Activated CD4-positive, alpha-beta T cell treated with anti-CD3 and anti-CD28 coated beads, Interleukin-2, amount 10 ng/mL, durations not matched to agents 7 days and 5 days (primary cell): ENCODE results near the gene RNASE12. TPM values are rescaled to one million over a fixed set of nuclear protein-coding genes. Genes with fewer than 3 reads are reported as not detected.
"Not testable (repeated sequence)": the region's sequence is repeated elsewhere in the genome, so short reads cannot be mapped to it uniquely, and the experiment has no call there.

ENCODE experiments used
- CTCF ChIA-PET: fragments of 350-600 bp; sonication (Branson Sonifier 250); formaldehyde crosslinking; loops from one replicate; lab custom pipeline; 2021; ENCODE audit warnings: antibody characterized with exemption; lab: Charles Lee
- POLR2A ChIA-PET: fragments of 350-600 bp; sonication (Branson Sonifier 250); formaldehyde crosslinking; loops from one replicate; lab custom pipeline; 2021; ENCODE audit warnings: antibody characterized with exemption; lab: Charles Lee
- DNase-seq: peaks from one replicate; pipeline ENCODE4 v3.0.0-alpha.2; 2020
- H3K27ac Mint-ChIP-seq: one replicate; pipeline ENCODE4 v1.8.0; 2021; ENCODE audit warnings: mild to moderate bottlenecking, moderate library complexity, mixed read lengths
- H3K27me3 Mint-ChIP-seq: one replicate; pipeline ENCODE4 v1.8.0; 2021; ENCODE audit warnings: mixed read lengths
- H3K36me3 Mint-ChIP-seq: one replicate; pipeline ENCODE4 v1.8.0; 2021; ENCODE audit warnings: low read depth, mixed read lengths
- H3K4me1 Mint-ChIP-seq: one replicate; pipeline ENCODE4 v1.8.0; 2021; ENCODE audit warnings: mixed read lengths
- H3K4me3 Mint-ChIP-seq: one replicate; pipeline ENCODE4 v1.8.0; 2021; ENCODE audit warnings: mild to moderate bottlenecking, moderate library complexity, mixed read lengths
- H3K9me3 Mint-ChIP-seq: one replicate; pipeline ENCODE4 v1.8.0; 2021; ENCODE audit warnings: mixed read lengths
- total RNA-seq, 2 experiments: library from RNA; stranded (reverse); gene quantifications; one replicate each; pipeline ENCODE4 v1.2.3, GENCODE V29; 2021

Gene RNASE12
- total RNA-seq, 2 experiments from 2014 or later, result not detected

DNA sequence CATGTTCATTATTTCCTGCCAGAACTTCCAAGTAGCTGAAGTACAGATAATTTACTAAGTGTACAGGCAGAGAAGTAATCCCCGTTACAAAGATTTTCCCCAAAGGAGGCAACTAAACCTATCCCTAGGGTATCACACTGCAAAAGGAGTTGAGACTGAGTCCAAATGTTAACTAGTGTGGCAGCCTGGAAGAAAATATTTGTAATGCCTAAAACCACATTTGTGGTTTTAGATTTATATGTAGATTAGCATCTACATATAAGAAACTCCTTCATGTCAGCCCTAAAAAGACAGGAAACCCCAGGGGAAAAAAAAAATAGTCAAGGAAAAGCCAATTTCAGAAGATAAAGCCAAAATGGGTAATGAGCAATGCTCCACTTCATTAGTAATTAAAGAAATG is 1.4 kb upstream of the RNASE12 start:
- Mint-ChIP-seq H3K27ac (no peak overlapping the region), H3K4me1 (peaks cover 2% of the 10 kb centered on the region), H3K36me3 (no peaks in the 10 kb centered on the region), H3K4me3 (no peak overlapping the region), H3K9me3 (no peaks in the 10 kb centered on the region), H3K27me3 (peaks cover 7% of the 10 kb centered on the region)
- ChIA-PET CTCF (no interaction called here), POLR2A (no interaction called here)
- DNase-seq, result no peak

DNA sequence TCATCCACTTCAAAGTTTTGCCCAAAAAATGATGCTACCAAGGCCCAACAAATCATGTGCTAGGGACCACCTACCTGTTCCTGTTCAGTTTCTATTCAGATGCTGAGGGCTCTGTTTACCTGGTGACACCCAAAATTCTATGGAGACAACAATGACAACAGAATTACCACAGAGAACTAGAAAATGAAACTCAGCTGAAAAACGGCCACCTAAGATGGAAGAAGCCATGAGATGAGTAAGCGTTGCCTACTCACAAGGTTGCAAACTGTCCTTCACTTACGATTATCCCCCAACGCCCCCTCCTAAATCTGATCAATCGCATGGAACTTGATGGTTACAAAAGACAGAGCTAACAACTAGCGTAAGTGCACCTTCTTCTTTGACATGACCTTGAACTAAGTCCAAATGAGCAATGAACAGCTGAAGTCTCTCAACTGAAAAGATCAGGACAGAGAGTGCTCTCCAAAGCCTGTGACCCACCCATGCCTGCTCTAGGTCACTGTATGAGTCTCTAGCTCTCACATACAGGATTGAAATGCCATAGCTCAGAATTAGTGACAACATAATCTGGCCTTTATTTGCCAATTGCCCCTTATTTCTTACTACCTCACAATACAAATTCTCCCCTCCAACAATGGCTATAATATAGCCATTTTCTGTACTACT is 3.6 kb downstream of the RNASE12 start, which contains the start of gene RNASE11:
RNASE11 (minus strand) TSS at position 513 of the 666 bp plus-strand sequence.
- ChIA-PET CTCF (interaction anchor here (0.7 to 1.3 kb wide), 2 partner anchors 22 to 56 kb away, joined by 3 read pairs; no protein-coding TSS in a partner anchor), POLR2A (no interaction called here)
- no peak within 1 kb of the TSS for H3K27ac Mint-ChIP-seq
- no peak within 1 kb of the TSS for H3K4me3 Mint-ChIP-seq
- DNase-seq, result no peak
- H3K36me3 Mint-ChIP-seq, result no peaks in the 10 kb centered on the region
- H3K9me3 Mint-ChIP-seq, result no peaks in the 10 kb centered on the region
- peaks cover 8% of the 10 kb centered on the region for H3K4me1 Mint-ChIP-seq
- H3K27me3 Mint-ChIP-seq, result peaks cover 15% of the 10 kb centered on the region

DNA sequence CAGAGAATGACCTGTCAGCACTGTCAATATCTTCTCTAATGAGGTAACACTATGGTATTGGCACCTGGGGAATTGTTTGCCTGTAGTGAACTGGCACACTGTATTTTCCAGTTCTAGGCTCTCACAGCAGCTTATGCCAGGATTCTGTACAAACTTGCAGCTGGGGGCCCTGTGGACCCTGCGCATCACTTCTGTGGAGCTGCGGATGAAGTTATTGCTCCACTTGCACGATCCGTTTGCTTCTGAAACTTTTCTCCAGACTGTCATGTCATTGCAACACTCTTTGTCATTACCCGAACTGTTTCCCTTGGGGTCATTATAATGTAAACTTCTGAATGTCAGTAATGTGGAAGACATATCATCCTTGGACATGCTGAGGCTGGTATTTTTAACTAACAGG is 7.3 kb downstream of the RNASE12 start:
- Mint-ChIP-seq H3K27me3 (peaks cover 8% of the 10 kb centered on the region), H3K4me3 (no peak overlapping the region), H3K4me1 (peaks cover 8% of the 10 kb centered on the region), H3K9me3 (no peaks in the 10 kb centered on the region), H3K36me3 (no peaks in the 10 kb centered on the region), H3K27ac (no peak overlapping the region)
- ChIA-PET POLR2A (no interaction called here), CTCF (no interaction called here)
- no peak for DNase-seq

DNA sequence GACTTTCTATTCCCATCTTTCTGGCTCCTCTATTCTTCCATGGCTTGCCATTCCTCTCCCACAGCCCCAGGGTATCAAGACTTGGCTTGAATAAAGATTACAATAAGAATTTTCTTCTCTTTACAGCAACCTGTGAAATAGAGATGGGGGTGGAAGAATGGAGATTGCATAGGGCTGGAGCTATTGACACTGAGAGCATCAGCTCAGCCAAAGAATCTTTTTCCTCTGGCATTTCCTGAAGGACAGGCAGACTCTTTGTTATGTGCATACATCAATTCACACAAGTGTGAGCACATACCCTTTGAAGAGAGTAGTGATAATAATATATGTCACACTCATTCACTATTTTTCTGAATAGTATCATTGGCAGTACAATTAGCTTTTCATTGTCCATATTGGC is 8.0 kb downstream of the RNASE12 start:
- no peaks in the 10 kb centered on the region for H3K9me3 Mint-ChIP-seq
- H3K4me1 Mint-ChIP-seq, result peaks cover 8% of the 10 kb centered on the region
- no peak for DNase-seq
- H3K4me3 Mint-ChIP-seq, result no peak overlapping the region
- ChIA-PET POLR2A (no interaction called here), CTCF (no interaction called here)
- peaks cover 8% of the 10 kb centered on the region for H3K27me3 Mint-ChIP-seq
- no peaks in the 10 kb centered on the region for H3K36me3 Mint-ChIP-seq
- H3K27ac Mint-ChIP-seq, result no peak overlapping the region

DNA sequence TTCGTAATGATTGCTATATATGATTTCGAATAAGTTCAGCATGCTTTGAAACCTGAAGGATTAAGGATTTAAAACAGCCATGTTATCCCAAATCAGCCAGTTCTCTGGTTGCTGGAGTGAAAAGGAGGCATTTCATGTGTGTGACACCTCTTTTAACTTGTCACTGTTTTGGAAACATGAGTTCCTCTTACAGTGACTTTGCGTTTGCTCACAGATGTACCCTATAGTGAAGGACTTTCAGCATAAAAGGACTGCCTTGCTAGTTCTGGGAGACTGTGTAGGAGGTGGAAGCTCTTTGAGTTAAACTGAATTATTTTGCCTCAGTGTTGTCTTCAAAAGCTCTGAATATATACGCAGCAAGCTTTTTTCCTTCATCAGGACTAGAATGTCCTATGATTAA is 10.9 kb downstream of the RNASE12 start:
- H3K27ac Mint-ChIP-seq, result no peak overlapping the region
- H3K9me3 Mint-ChIP-seq, result no peaks in the 10 kb centered on the region
- no peaks in the 10 kb centered on the region for H3K36me3 Mint-ChIP-seq
- no peak for DNase-seq
- no peak overlapping the region for H3K4me3 Mint-ChIP-seq
- ChIA-PET POLR2A (no interaction called here), CTCF (interaction anchor here (1.0 kb wide), 1 partner anchor 25 kb away, joined by 4 read pairs; no protein-coding TSS in a partner anchor)
- H3K27me3 Mint-ChIP-seq, result peaks cover 3% of the 10 kb centered on the region
- H3K4me1 Mint-ChIP-seq, result no peaks in the 10 kb centered on the region

DNA sequence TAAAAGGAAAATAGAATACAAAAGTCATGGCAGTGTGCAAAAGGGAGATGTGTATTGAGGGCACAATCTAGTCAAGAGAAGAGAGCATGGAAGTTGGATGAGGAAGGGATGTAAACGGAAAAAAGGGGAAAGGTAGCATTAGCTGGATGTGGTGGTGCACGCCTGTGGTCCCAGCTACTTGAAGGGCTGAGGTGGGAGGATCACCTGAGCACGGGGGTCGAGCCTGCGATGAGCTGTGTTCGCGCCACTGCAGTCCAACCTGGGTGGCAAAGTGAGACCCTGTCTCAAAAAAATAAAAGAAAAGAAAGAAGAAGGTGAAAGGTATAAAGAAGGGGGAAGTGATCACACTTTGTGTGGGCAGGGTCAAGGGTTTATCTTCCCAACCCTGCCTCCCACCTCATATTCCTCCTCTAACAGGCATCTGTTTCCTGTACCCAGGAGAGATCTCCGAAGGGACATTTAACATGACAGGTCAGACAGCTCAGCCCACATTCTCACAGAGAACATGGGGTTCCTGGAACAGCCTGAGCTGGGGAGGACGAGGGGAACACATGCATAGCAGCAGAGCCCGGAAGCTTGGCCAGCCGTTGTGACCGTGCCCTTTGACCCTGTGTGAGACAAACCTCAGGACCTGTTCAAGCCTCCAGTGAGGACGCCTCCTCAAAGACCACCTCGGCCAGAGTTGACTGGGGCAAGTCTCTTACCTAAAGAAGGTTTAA is 12.2 kb downstream of the RNASE12 start:
- Mint-ChIP-seq H3K4me1 (no peaks in the 10 kb centered on the region), H3K36me3 (no peaks in the 10 kb centered on the region), H3K27me3 (peaks cover 5% of the 10 kb centered on the region), H3K4me3 (no peak overlapping the region), H3K9me3 (peaks cover 4% of the 10 kb centered on the region), H3K27ac (no peak overlapping the region)
- POLR2A ChIA-PET, result no interaction called here
- CTCF ChIA-PET, result interaction anchor here (0.6 to 1.4 kb wide), 2 partner anchors 11 to 28 kb away, joined by 3 read pairs; no protein-coding TSS in a partner anchor
- no peak for DNase-seq

DNA sequence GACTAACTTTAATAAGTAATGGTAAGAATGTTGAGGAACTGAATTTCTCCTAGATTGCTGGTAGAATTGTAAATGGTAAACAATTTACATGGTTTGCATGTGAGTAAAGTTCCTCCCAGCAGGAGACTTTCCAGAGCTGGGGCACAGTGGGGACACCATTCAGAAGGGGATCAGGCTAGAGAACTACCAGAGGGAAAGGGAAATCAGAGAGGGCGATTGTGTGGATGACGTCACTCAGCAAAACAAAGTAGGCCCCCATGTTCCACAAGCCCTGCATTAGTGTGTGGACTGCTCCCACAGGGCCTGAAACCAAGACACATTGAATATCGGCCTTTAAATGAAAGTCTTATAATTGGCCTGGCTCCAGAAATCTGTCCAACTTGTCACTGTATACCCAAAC is 12.9 kb downstream of the RNASE12 start:
- peaks cover 4% of the 10 kb centered on the region for H3K9me3 Mint-ChIP-seq
- H3K4me1 Mint-ChIP-seq, result no peaks in the 10 kb centered on the region
- CTCF ChIA-PET, result interaction anchor here (0.6 to 1.4 kb wide), 2 partner anchors 11 to 28 kb away, joined by 3 read pairs; no protein-coding TSS in a partner anchor
- H3K4me3 Mint-ChIP-seq, result no peak overlapping the region
- POLR2A ChIA-PET, result no interaction called here
- H3K27ac Mint-ChIP-seq, result no peak overlapping the region
- no peak for DNase-seq
- H3K27me3 Mint-ChIP-seq, result peaks cover 5% of the 10 kb centered on the region
- H3K36me3 Mint-ChIP-seq, result no peaks in the 10 kb centered on the region

DNA sequence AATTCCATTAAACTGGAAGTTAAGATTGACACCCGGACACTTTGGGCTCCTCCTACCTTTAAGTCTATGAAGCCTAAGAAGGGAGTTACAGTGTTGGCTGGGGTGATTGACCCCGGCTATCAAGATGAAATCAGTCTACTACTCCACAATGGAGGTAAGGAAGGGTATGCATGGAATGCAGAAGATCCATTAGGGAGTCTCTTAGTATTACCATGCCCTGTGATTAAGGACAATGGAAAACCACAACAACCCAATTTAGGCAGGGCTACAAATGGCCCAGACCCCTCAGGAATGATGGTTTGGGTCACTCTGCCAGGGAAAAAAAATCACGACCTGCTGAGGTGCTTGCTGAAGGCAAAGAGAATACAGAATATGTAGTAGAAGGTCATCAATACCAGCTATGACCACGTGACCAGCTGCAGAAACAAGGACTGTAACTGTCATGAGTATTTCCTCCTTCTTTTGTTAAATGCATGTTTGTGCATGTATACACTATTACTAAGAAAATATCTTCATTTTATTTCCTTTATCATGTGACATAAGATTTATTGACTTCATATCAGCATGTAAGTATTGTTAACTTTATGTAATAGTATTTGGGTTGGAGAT is 18.7 kb downstream of the RNASE12 start:
- peaks cover 23% of the 10 kb centered on the region for H3K9me3 Mint-ChIP-seq
- POLR2A ChIA-PET, H3K36me3 Mint-ChIP-seq, H3K27me3 Mint-ChIP-seq, H3K4me3 Mint-ChIP-seq, H3K4me1 Mint-ChIP-seq, DNase-seq, H3K27ac Mint-ChIP-seq, CTCF ChIA-PET: not testable (repeated sequence)

DNA sequence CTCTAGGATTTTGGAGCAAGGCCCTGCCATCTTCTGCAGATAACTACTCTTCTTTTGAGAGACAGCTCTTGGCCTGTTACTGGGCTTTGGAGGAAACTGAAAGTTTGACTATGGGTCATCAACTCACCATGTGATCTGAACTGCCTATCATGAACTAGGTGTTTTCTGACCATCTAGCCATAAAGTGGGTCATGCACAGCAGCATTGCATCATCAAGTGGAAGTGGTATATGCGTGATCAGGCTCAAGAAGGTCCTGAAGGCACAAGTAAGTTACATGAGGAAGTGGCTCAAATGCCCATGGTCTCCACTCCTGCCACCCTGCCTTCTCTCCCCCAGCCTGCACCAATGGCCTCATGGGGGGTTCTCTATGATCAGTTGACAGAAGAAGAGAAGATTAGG is 20.5 kb downstream of the RNASE12 start:
- H3K27ac Mint-ChIP-seq, POLR2A ChIA-PET, H3K27me3 Mint-ChIP-seq, H3K4me3 Mint-ChIP-seq, H3K36me3 Mint-ChIP-seq, CTCF ChIA-PET, DNase-seq: not testable (repeated sequence)
- peaks cover 12% of the 10 kb centered on the region for H3K4me1 Mint-ChIP-seq
- H3K9me3 Mint-ChIP-seq, result peaks cover 23% of the 10 kb centered on the region

DNA sequence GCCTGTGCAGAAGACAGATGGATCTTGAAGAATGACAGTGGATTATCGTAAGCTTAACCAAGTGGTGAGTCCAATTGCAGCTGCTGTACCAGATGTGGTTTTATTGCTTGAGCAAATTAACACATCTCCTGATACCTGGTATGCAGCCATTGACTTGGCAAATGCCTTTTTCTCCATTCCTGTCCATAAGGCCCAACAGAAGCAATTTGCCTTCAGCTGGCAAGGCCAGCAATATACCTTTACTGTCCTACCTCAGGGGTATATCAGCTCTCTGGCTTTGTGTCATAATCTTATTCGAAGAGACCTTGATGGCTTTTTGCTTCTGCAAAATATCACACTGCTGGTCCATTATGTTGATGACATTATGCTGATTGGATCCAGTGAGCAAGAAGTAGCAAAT is 21.3 kb downstream of the RNASE12 start:
- H3K4me3 Mint-ChIP-seq, CTCF ChIA-PET, H3K27me3 Mint-ChIP-seq, H3K36me3 Mint-ChIP-seq, H3K27ac Mint-ChIP-seq, DNase-seq, POLR2A ChIA-PET: not testable (repeated sequence)
- Mint-ChIP-seq H3K4me1 (peaks cover 12% of the 10 kb centered on the region), H3K9me3 (peaks cover 22% of the 10 kb centered on the region)

DNA sequence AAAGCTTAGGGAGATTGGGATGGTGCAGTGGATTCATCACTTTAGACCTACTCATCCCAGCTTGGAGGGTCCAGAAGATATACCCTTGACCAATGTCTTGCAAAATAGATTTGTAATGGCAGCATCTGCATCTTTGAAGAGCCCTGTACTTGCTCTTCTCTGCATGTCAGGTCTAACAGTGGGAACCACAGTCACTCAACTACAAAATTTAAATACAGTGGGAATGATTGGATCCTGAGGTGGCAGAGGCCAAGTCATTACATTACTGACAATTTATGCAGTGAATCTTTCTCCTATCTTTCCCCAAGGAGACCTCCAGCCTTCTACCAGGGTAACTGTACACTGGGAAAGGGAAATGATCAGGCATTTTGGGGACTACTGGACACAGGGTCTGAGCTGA is 22.1 kb downstream of the RNASE12 start:
- Mint-ChIP-seq H3K27me3 (peaks cover 3% of the 10 kb centered on the region), H3K27ac (no peak overlapping the region), H3K4me1 (peaks cover 12% of the 10 kb centered on the region), H3K36me3 (peaks cover 4% of the 10 kb centered on the region), H3K9me3 (peaks cover 19% of the 10 kb centered on the region), H3K4me3 (no peak overlapping the region)
- no peak for DNase-seq
- ChIA-PET CTCF (interaction anchor here (1.4 kb wide), 1 partner anchor 11 kb away, joined by 4 read pairs; no protein-coding TSS in a partner anchor), POLR2A (no interaction called here)

DNA sequence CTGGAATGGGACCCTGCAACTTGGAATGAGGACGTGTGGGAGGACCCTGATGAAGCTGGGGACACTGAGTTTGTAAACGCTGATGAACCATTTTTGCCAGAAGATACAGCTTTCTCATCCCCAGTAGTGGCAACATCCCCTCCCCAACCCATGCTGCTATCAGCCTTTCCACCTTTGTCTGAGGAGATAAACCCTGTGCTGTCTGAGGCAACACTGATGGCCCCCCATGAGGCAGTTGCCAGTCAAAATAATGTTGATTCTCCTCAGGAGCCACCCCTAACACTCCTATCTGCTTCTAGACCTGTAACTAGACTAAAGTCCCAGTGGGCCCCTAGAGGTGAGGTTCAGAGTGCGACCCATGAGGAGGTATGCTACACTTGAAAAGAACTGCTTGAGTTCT is 22.8 kb downstream of the RNASE12 start:
- Mint-ChIP-seq H3K9me3 (peaks cover 19% of the 10 kb centered on the region), H3K4me3 (no peak overlapping the region), H3K27ac (no peak overlapping the region), H3K4me1 (peaks cover 12% of the 10 kb centered on the region), H3K36me3 (peaks cover 4% of the 10 kb centered on the region), H3K27me3 (peaks cover 3% of the 10 kb centered on the region)
- CTCF ChIA-PET, result interaction anchor here (1.4 kb wide), 1 partner anchor 10 kb away, joined by 4 read pairs; no protein-coding TSS in a partner anchor
- POLR2A ChIA-PET, result no interaction called here
- DNase-seq, result no peak

DNA sequence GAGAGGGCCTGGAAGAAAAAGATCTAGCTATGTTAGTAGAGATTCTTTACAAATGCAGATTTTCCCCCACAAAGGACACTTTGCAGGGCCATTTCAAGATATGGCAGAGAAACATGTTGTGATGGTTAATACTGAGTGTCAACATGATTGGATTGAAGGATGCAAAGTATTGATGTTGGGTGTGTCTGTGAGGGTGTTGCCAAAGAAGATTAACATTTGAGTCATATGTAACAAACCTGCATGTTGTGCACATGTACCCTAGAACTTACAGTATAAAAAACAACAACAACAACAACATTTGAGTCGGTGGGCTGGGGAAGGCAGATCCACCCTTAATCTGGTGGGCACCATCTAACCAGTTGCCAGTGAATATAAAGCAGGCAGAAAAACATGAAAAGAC is 24.0 kb downstream of the RNASE12 start:
- DNase-seq, H3K27me3 Mint-ChIP-seq, H3K36me3 Mint-ChIP-seq, H3K4me3 Mint-ChIP-seq, H3K27ac Mint-ChIP-seq, POLR2A ChIA-PET: not testable (repeated sequence)
- peaks cover 12% of the 10 kb centered on the region for H3K4me1 Mint-ChIP-seq
- CTCF ChIA-PET, result interaction anchor here (0.6 to 1.2 kb wide), 2 partner anchors 12 to 58 kb away, joined by 3 read pairs; no protein-coding TSS in a partner anchor
- H3K9me3 Mint-ChIP-seq, result peaks cover 19% of the 10 kb centered on the region
